Measurements from ENCODE around the gene KIAA0825. TPM values are rescaled to one million over a fixed set of nuclear protein-coding genes. Genes with fewer than 3 reads are reported as not detected.

The KIAA0825 gene
- total RNA-seq, 1 experiment from 2014 or later: 1.6 TPM

- no peak overlapping the region for H3K27ac ChIP-seq (ENCODE audit: low read length)
- BruUV-seq (replicated peaks): no TSS peak
- no peaks in the 10 kb centered on the region for H3K9me3 ChIP-seq (ENCODE audit: control insufficient read depth, insufficient read depth, low read depth, low read length)
- ChIA-PET POLR2A (interaction anchor here (0.6 kb wide), 1 partner anchor 850 kb away, joined by 8 read pairs; no protein-coding TSS in a partner anchor), CTCF (no interaction called here)
- TF ChIP-seq REST (IDR thresholded peaks at IDR 0.05; ENCODE audit: insufficient read depth in 1 of 2, low read depth in 2 of 2, low read length in 1 of 2): no peak
- no peak for TF ChIP-seq SIN3A (IDR thresholded peaks at IDR 0.05; ENCODE audit: borderline replicate concordance, insufficient read depth, low read depth, low read length)
- no peak for TF ChIP-seq CTCF (IDR thresholded peaks at IDR 0.05)
- TF ChIP-seq POLR2AphosphoS5 (IDR thresholded peaks at IDR 0.05; ENCODE audit: low read depth, low read length): no peak
- TF ChIP-seq TCF7L2 (IDR thresholded peaks at IDR 0.05; ENCODE audit: low read depth, low read length): no peak
- intact Hi-C loops (cut with micrococcal nuclease; ENCODE audit: unreplicated experiment) (no loop called here), in situ Hi-C loops (cut with HindIII; ENCODE audit: low pct_unique_long_range_greater_than_20kb, low sequenced_read_pairs) (no loop called here)
- DNase-seq (ENCODE audit: low read depth, low spot score) (no peak), ATAC-seq (no peak)
- peaks cover 2% of the 10 kb centered on the region; the same call in 1 of the 2 replicates for H3K27me3 ChIP-seq (ENCODE audit: control insufficient read depth, insufficient read depth, low read length)
- no peak overlapping the region for H3K4me3 ChIP-seq (ENCODE audit: low read depth in 2 of 2, low read length in 2 of 2)
- H3K4me1 ChIP-seq (ENCODE audit: control insufficient read depth, insufficient read depth, low read length): no peaks in the 10 kb centered on the region
- no peaks in the 10 kb centered on the region for H3K36me3 ChIP-seq (ENCODE audit: control insufficient read depth, insufficient read depth, low read length)
These were observed 337.1 kb downstream of the KIAA0825 start for GRCh38 chr5:94281236-94281801.

GRCh38 chr5:94276751-94277150, 341.7 kb downstream of the KIAA0825 start:
- intact Hi-C loops (cut with micrococcal nuclease; ENCODE audit: unreplicated experiment): no loop called here
- ATAC-seq (no peak), DNase-seq (ENCODE audit: low read depth, low spot score) (no peak)
- Histone ChIP-seq H3K4me1 (ENCODE audit: control insufficient read depth, insufficient read depth, low read length) (no peaks in the 10 kb centered on the region), H3K4me3 (ENCODE audit: low read depth in 2 of 2, low read length in 2 of 2) (no peak overlapping the region), H3K27me3 (ENCODE audit: control insufficient read depth, insufficient read depth, low read length) (no peaks in the 10 kb centered on the region), H3K27ac (ENCODE audit: low read length) (no peak overlapping the region), H3K9me3 (ENCODE audit: control insufficient read depth, insufficient read depth, low read depth, low read length) (no peaks in the 10 kb centered on the region), H3K36me3 (ENCODE audit: control insufficient read depth, insufficient read depth, low read length) (no peaks in the 10 kb centered on the region)
- no TSS peak for BruUV-seq (replicated peaks)
- TF ChIP-seq POLR2AphosphoS5 (IDR thresholded peaks at IDR 0.05; ENCODE audit: low read depth, low read length) (no peak), SIN3A (IDR thresholded peaks at IDR 0.05; ENCODE audit: borderline replicate concordance, insufficient read depth, low read depth, low read length) (no peak), TCF7L2 (IDR thresholded peaks at IDR 0.05; ENCODE audit: low read depth, low read length) (no peak), REST (IDR thresholded peaks at IDR 0.05; ENCODE audit: insufficient read depth in 1 of 2, low read depth in 2 of 2, low read length in 1 of 2) (no peak), CTCF (IDR thresholded peaks at IDR 0.05) (no peak)
- ChIA-PET CTCF (no interaction called here), POLR2A (no interaction called here)
- in situ Hi-C loops (cut with HindIII; ENCODE audit: low pct_unique_long_range_greater_than_20kb, low sequenced_read_pairs): no loop called here

Data from Panc1 (cell line).